OCI-LY7 (cell line): ENCODE data around the gene FA2H. TPM values are rescaled to one million over a fixed set of nuclear protein-coding genes. Genes with fewer than 3 reads are reported as not detected.
A peak's percentile ranks its signal among the peaks of the same experiment; 100 is the strongest.

Source experiments
- BruUV-seq: library from RNA; stranded (reverse); fragments of 400-500 nt; replicated peaks from 2 replicates; lab custom pipeline; 2021; lab: Mats Ljungman, UMichigan
- CTCF ChIA-PET: fragments of 300-600 bp; sonication (Branson Sonifier 250); formaldehyde crosslinking; loops from one replicate; lab custom pipeline; 2022; ENCODE audit warnings: antibody characterized with exemption; ENCODE audit not compliant: unreplicated experiment; lab: Charles Lee
- POLR2A ChIA-PET: fragments of 300-600 bp; sonication (Branson Sonifier 250); formaldehyde crosslinking; loops from one replicate; lab custom pipeline; 2022; ENCODE audit warnings: antibody characterized with exemption; lab: Charles Lee
- DNase-seq: peaks from one replicate; pipeline ENCODE4 v3.0.0-alpha.2; 2015; ENCODE audit warnings: low spot score
- H2AFZ ChIP-seq: fragments of 200-600 bp; sonication (generic), shearing (Covaris generic); 2 replicates; pipeline ENCODE4 v1.6.1; 2014; ENCODE audit warnings: mild to moderate bottlenecking, antibody characterized with exemption, low read length, moderate library complexity
- H3K27ac ChIP-seq: fragments of 200-600 bp; sonication (generic); 2 replicates; pipeline ENCODE4 v1.5.1; 2014; ENCODE audit warnings: mixed run types, low read depth, mild to moderate bottlenecking, moderate library complexity, low read length, inconsistent platforms; ENCODE audit not compliant: poor library complexity, severe bottlenecking
- H3K36me3 ChIP-seq: fragments of 200-600 bp; sonication (generic); 2 replicates; pipeline ENCODE4 v1.6.1; 2014; ENCODE audit warnings: mild to moderate bottlenecking, antibody characterized with exemption, low read length, moderate library complexity, mixed read lengths; ENCODE audit not compliant: insufficient read depth
- H3K4me1 ChIP-seq: fragments of 200-600 bp; sonication (generic); 2 replicates; pipeline ENCODE4 v1.5.1; 2014; ENCODE audit warnings: mild to moderate bottlenecking, low read length; ENCODE audit not compliant: insufficient read depth, poor library complexity, severe bottlenecking
- H3K4me2 ChIP-seq: fragments of 200-600 bp; sonication (generic); 2 replicates; pipeline ENCODE4 v1.6.1; 2014; ENCODE audit warnings: mild to moderate bottlenecking, low read length
- H3K4me3 ChIP-seq: fragments of 200-600 bp; sonication (generic); 2 replicates; pipeline ENCODE4 v1.5.1; 2014; ENCODE audit warnings: mild to moderate bottlenecking, low read depth, low read length; ENCODE audit not compliant: poor library complexity, severe bottlenecking
- H3K79me2 ChIP-seq: fragments of 200-600 bp; sonication (generic); 2 replicates; pipeline ENCODE4 v1.6.1; 2016; ENCODE audit warnings: low read depth, mild to moderate bottlenecking, low read length, moderate library complexity, mixed read lengths; ENCODE audit not compliant: insufficient read depth
- H3K9me2 ChIP-seq: fragments of 200-600 bp; sonication (generic); 2 replicates; pipeline ENCODE4 v1.6.1; 2016; ENCODE audit warnings: mild to moderate bottlenecking, low read length, mixed read lengths; ENCODE audit not compliant: insufficient read depth
- H3K9me3 ChIP-seq: fragments of 200-600 bp; sonication (generic); 2 replicates; pipeline ENCODE4 v1.6.1; 2014; ENCODE audit warnings: mild to moderate bottlenecking, mixed run types, low read length, mixed read lengths
- H4K20me1 ChIP-seq: fragments of 200-600 bp; sonication (generic); 2 replicates; pipeline ENCODE4 v1.6.1; 2014; ENCODE audit warnings: mild to moderate bottlenecking, antibody characterized with exemption, low read length, moderate library complexity, mixed read lengths; ENCODE audit not compliant: insufficient read depth
- EZH2phosphoT487 ChIP-seq: fragments of 200-600 bp; sonication (generic); IDR thresholded peaks from 2 replicates; pipeline ENCODE4 v1.6.1; 2018; ENCODE audit warnings: low read depth, borderline replicate concordance, mild to moderate bottlenecking, mixed run types, antibody characterized with exemption, low read length, moderate library complexity, mixed read lengths
- intact Hi-C: fragments of 100-400 bp; cut with micrococcal nuclease; formaldehyde crosslinking; loops from one replicate; pipeline ENCODE4 v1.10.0; 2022; ENCODE audit not compliant: unreplicated experiment
- total RNA-seq, 2 experiments: library from RNA; depleted of rRNA in 1 of 2; stranded (reverse); fragments of >200 nt in 1 of 2; shearing (Covaris generic) in 1 of 2; gene quantifications; 2 replicates each; pipeline ENCODE4 v1.2.3, GENCODE V29; 2014 to 2022
- TF ChIP-seq, protein P1 (sequence below): fragments of 200-600 bp; sonication (generic); conservative IDR thresholded peaks from 2 replicates; pipeline ENCODE4 v1.5.1; 2014; ENCODE audit warnings: mild to moderate bottlenecking, antibody characterized with exemption, low read length, moderate library complexity, mixed read lengths

The FA2H gene
- total RNA-seq, 2 experiments from 2014 or later: 0.73 to 4.7 TPM

DNA sequence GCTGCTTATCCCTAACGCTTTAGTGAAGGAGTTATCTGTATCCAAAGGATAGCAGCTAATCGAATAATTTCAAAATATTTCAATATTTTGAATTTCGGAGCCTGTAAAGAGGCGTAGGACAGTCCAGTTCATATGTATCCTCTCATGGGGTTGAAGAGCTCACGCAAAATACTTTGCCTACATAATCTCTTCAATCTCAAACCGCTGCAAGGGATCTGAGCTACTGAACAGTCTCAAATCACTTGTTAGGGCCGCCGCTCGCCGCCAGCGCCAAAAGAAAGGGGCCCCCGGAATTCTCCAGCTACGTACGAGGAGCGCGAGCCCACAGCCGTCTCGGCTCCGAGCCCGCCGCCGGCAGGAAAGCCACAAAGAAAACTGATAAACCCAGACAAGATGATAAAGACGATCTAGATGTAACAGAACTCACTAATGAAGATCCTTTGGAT lies 107.3 kb downstream of the FA2H start:
- peaks cover 40% of the 10 kb centered on the region for H3K36me3 ChIP-seq
- intact Hi-C loops: loop anchor here (2.0 kb wide), 1 partner anchor 34 kb away; the partner anchor contains the start of gene MLKL
- peak overlapping the region; percentile 53 for H3K27ac ChIP-seq
- H4K20me1 ChIP-seq: peaks cover 18% of the 10 kb centered on the region
- H3K4me3 ChIP-seq: peak overlapping the region; percentile 93
- peak overlapping the region; percentile 75 for H3K4me2 ChIP-seq
- BruUV-seq: TSS peak; percentile 97
- no peak for TF ChIP-seq EZH2phosphoT487
- TF ChIP-seq, protein P1, sequence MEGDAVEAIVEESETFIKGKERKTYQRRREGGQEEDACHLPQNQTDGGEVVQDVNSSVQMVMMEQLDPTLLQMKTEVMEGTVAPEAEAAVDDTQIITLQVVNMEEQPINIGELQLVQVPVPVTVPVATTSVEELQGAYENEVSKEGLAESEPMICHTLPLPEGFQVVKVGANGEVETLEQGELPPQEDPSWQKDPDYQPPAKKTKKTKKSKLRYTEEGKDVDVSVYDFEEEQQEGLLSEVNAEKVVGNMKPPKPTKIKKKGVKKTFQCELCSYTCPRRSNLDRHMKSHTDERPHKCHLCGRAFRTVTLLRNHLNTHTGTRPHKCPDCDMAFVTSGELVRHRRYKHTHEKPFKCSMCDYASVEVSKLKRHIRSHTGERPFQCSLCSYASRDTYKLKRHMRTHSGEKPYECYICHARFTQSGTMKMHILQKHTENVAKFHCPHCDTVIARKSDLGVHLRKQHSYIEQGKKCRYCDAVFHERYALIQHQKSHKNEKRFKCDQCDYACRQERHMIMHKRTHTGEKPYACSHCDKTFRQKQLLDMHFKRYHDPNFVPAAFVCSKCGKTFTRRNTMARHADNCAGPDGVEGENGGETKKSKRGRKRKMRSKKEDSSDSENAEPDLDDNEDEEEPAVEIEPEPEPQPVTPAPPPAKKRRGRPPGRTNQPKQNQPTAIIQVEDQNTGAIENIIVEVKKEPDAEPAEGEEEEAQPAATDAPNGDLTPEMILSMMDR: no peak
- ChIA-PET POLR2A (interaction anchor here (0.5 to 2.6 kb wide), 20 partner anchors 10 to 1013 kb away, joined by 3 to 20 read pairs (median 6); partner anchors contain the start of genes GLG1, MLKL and WDR59), CTCF (interaction anchor here (2.2 kb wide), 1 partner anchor 32 kb away, joined by 8 read pairs; no protein-coding TSS in a partner anchor)
- DNase-seq: peak; percentile 21
- peaks cover 37% of the 10 kb centered on the region for H3K4me1 ChIP-seq
- H2AFZ ChIP-seq: peak overlapping the region; percentile 96
- H3K9me2 ChIP-seq: no peaks in the 10 kb centered on the region
- H3K9me3 ChIP-seq: peaks cover 6% of the 10 kb centered on the region; the same call in 1 of the 2 replicates
- H3K79me2 ChIP-seq: peaks cover 44% of the 10 kb centered on the region

DNA sequence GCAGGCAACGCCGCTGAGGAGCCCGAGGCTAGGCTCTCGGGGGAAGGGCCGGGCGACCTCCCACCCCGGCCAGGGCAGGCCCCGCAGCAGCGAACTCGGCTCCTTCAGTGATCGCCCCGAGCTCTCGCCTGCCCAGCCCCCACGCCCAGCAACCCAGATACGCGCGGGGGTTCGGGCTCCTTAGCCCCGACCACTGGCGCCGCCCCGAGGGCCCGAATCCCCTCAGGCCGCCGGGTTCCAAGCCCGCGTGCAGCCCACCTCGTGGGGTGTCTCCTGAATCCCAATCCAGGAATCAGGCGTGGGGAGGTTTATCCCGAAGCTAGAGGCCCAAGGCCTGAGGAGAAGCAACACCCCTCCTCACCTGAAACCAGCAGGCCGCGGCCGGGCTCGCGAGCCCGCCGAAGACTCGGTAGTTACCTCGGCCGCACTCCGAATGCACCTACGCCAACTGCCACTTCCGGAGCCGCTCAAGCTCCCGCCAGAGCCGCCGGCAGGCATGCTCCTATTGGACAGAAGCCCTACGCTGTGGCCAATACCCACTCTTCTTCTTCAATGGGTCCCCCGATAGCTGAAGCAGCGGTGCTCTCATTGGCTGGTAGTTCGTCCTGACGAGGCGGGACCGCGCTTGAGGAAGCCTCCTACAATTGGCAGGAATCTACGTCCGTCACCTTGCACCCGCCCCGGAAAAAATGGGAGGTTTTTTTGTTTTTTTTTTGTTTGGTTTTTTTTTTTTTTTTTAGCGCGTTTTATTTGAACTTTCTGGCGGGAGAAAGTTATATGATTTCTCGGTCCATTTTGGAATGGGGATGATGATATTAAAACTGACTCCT lies 108.0 kb downstream of the FA2H start, which contains the start of gene RFWD3:
Gene RFWD3, minus strand, starts transcription at position 453 of the 830 bp plus-strand sequence. CDS start 5,428 bp downstream, outside the sequence.
- no peaks in the 10 kb centered on the region for H3K9me2 ChIP-seq

More for the DNA sequence above, 108.0 kb downstream of the FA2H start, which contains the start of gene RFWD3:
- Histone ChIP-seq H3K36me3 (peaks cover 46% of the 10 kb centered on the region), H2AFZ (peak within 1 kb of the TSS; percentile 96), H3K27ac (peak within 1 kb of the TSS; percentile 75), H4K20me1 (peaks cover 19% of the 10 kb centered on the region), H3K9me3 (peaks cover 6% of the 10 kb centered on the region; the same call in 1 of the 2 replicates), H3K79me2 (peaks cover 51% of the 10 kb centered on the region), H3K4me2 (peak within 1 kb of the TSS; percentile 77), H3K4me1 (peaks cover 37% of the 10 kb centered on the region), H3K4me3 (peak within 1 kb of the TSS; percentile 93)
- BruUV-seq: no TSS peak
- peak; percentile 100 for DNase-seq
- intact Hi-C loops: loop anchor here (2.0 kb wide), 1 partner anchor 34 kb away; the partner anchor contains the start of gene MLKL
- POLR2A ChIA-PET: interaction anchor here (0.5 to 2.6 kb wide), 19 partner anchors 10 to 405 kb away, joined by 3 to 20 read pairs (median 5); partner anchors contain the start of genes GLG1, MLKL and WDR59
- CTCF ChIA-PET: interaction anchor here (2.2 kb wide), 1 partner anchor 32 kb away, joined by 8 read pairs; no protein-coding TSS in a partner anchor
- no peak for TF ChIP-seq EZH2phosphoT487
- TF ChIP-seq, protein P1: no peak
